GM11168 (cell line): ENCODE data around the gene HEATR5B.
"Not testable (repeated sequence)": the region's sequence is repeated elsewhere in the genome, so short reads cannot be mapped to it uniquely, and the experiment has no call there.

Experiments used
- in situ Hi-C: fragments of 300-500 bp; cut with MboI; formaldehyde crosslinking; loops from one replicate; pipeline ENCODE4 v1.12.0; 2022; ENCODE audit warnings: low sequenced_read_pairs; ENCODE audit not compliant: unreplicated experiment

Gene HEATR5B

DNA sequence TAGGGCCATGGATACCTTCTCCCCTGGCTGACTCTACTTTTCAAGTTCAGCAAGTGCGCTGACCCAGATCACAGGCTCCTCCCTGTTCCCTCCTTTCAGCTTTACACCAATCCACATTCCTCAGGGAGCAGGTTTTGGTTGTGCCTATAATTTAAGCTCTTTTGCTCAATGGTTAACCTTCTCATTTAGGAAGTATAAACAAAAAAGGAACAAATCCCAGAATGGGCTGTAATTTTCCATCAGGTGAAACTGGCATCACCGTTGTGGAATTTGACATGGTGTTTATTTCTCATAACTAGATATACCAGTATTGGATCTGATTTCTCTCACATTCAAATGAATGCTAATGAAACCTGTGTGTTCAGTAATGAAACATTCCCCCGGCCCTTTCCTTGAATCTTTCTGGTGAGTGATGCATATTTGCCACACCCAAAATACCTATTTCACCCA is 131.4 kb downstream of the HEATR5B start:
- in situ Hi-C loops = no loop called here

DNA sequence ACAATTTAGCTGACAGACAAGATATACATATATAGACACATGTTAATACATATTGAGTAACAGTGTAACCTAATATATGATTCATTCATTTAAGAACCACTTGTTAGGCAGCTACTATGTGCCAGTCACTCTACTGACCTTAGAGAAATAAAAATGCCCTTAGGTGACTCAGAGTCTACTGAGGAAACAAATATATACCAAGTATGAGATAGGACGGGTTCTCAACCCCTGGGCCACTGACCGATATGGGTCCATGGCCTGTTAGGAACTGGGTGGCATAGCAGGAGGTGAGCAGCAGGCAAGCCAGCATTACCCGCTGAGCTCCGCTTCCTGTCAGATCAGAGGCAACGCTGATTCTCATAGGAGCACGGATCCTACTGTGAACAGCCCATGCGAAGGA is 132.6 kb downstream of the HEATR5B start:
- in situ Hi-C loops = no loop called here

DNA sequence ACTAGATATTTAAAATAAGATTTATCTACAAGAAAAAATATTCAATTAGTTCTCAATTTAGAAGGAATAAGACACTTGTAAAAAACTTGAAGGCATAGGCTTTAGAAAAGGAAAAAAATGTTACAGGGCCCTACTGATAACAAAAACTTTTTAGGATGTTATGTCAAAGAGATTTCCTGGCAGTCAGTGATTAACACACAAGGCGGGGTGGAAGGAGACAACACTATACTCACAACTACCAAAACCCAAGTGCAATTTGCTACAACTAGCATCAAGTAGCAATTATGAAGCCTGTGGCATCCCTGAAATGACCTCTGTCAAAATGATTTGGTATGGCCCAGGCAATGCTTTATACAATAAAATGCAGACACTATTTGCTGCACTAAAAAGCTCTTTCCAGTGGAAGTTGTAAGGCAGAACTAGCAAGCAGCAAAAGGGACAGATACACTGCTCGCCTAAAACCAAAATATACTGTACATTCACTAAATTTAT is 133.1 kb downstream of the HEATR5B start:
- in situ Hi-C loops = no loop called here

DNA sequence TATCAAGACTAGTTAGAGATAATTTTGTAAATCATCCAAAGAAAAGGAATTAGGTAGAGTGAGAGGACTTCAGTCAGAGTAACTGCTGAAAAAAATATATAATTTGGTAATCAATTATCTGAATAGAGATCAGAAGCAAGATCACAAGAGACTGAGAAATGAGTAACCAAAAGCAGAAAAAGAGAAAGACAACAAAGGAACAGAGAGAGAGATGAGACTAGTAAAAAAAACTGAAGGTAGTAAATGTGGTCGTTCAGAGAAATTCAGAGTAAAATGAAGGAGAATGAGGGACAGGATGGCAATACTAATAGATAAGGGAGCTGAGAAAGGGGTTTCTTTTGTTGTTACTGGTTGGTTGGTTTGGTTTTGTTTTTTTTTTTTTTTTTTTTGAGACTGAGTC is 134.3 kb downstream of the HEATR5B start:
- in situ Hi-C loops = no loop called here

DNA sequence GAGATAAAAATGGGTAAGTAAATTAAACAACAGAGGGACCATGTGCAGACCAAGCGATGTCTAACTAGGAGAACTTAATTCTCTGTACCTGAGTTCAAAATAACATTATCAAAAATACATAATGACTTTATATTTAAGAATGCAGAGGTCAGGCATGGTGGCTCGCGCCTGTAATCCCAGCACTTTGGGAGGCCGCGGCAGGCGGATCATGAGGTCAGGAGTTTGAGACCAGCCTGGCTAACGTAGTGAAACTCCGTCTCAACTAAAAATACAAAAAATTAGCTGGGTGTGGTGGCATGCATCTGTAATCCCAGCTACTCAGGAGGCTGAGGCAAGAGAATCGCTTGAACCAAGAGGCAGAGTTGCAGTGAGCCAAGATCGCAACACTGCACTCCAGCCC is 138.9 kb downstream of the HEATR5B start:
- in situ Hi-C loops = not testable (repeated sequence)

DNA sequence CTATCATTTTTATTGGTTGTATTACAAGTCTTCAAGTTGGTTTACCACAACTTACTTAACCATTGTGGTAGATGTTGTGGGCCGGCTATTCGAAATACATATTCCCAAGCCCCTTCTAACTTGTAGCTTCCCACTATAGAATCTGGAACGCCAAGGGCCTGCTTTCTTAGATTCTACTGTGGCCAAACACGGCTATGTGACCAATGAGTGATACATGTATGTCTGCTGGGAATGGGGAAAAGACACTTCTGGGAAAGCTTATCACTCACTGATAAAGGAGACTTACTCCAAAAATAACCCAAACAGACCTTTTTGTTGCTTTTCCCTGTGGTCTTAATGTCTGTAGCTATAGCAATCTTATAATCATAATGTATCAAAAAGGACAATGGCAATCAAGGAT is 142.3 kb downstream of the HEATR5B start:
- in situ Hi-C loops = no loop called here

DNA sequence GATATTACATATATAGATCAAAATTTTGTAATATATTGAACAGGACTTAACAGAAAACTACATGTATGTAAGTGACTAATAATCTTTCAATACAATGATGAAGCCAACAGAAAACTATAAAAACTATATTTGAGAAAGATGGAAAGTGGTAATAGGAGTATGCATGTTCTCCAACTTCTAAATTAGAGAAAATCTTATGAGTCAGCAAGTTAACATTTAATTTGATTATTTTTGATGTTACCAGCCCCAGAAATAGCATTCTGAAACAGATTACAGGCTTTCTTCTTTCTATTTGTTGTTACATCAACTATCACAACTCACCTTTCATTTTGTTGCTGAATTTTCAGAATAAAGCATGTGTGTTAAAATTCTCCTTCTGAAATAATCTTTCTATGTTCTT is 147.6 kb downstream of the HEATR5B start:
- in situ Hi-C loops = not testable (repeated sequence)

DNA sequence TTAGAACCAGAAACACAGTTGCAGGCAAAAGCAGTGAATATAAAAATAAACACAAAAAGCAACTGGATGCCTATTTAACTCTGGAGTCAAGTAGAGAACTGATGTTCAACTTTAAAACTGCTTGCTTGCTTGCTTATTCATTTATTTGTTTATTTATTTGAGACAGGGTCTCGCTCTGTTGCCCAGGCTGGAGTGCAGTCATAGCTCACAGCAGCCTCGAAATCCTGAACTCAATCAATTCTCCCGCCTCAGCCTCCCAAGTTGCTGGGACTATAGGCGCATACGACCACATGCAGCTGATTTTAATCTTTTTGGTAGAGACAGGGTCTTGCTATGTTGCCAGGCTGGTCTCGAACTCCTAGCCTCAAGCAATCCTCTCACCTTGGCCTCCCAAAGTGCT is 152.5 kb downstream of the HEATR5B start:
- in situ Hi-C loops = not testable (repeated sequence)
